Mesothelial cell of epicardium (in vitro differentiated cells): ENCODE measurements around the gene KIF20B. TPM values are rescaled to one million over a fixed set of nuclear protein-coding genes. Genes with fewer than 3 reads are reported as not detected.

Source experiments
- DNase-seq, 2 experiments: peaks; one replicate each; pipeline ENCODE4 v3.0.0; 2021; ENCODE audit warnings: low spot score in 2 of 2; ENCODE audit not compliant: unreplicated experiment in 2 of 2
- H3K27ac Mint-ChIP-seq: 2 replicates; pipeline ENCODE4 v1.8.0; 2021; ENCODE audit warnings: mixed read lengths
- H3K27me3 Mint-ChIP-seq: 2 replicates; pipeline ENCODE4 v1.8.0; 2021; ENCODE audit warnings: low read depth, mixed read lengths
- H3K36me3 Mint-ChIP-seq: 2 replicates; pipeline ENCODE4 v1.8.0; 2021; ENCODE audit warnings: mixed read lengths
- H3K4me1 Mint-ChIP-seq: 2 replicates; pipeline ENCODE4 v1.8.0; 2021; ENCODE audit warnings: mixed read lengths
- H3K4me3 Mint-ChIP-seq: 2 replicates; pipeline ENCODE4 v1.8.0; 2021; ENCODE audit warnings: mild to moderate bottlenecking, moderate library complexity, mixed read lengths
- H3K9me3 Mint-ChIP-seq: 2 replicates; pipeline ENCODE4 v1.8.0; 2021; ENCODE audit warnings: mixed read lengths
- CTCF ChIP-seq: fragments of 200-600 bp; sonication (generic); IDR thresholded peaks from one replicate; pipeline ENCODE4 v1.5.0; 2021; ENCODE audit warnings: antibody characterized with exemption; ENCODE audit not compliant: unreplicated experiment
- total RNA-seq: library from RNA; stranded (reverse); gene quantifications from 3 replicates; pipeline ENCODE4 v1.2.1, GENCODE V29; 2021

KIF20B gene
- 19.5 to 20.4 TPM (median 20.3 TPM) in 3 replicates for total RNA-seq

GRCh38 chr10:89701242-89702120 is at the start of gene KIF20B:
Gene KIF20B, plus strand, starts transcription at chr10:89701590. Its CDS starts 3,705 bp downstream, at chr10:89705295.
- TF ChIP-seq CTCF = peak; percentile 28
- H3K4me1 Mint-ChIP-seq = peaks cover 42% of the 10 kb centered on the region
- no peaks in the 10 kb centered on the region for H3K27me3 Mint-ChIP-seq
- H3K27ac Mint-ChIP-seq = peak within 1 kb of the TSS; percentile 97
- peak within 1 kb of the TSS; percentile 97 for H3K4me3 Mint-ChIP-seq
- peak; percentile 87 to 94 for DNase-seq
- no peaks in the 10 kb centered on the region for H3K36me3 Mint-ChIP-seq
- no peaks in the 10 kb centered on the region for H3K9me3 Mint-ChIP-seq

- no peaks in the 10 kb centered on the region for H3K27me3 Mint-ChIP-seq
Observed at GRCh38 chr10:89651916-89652573, 49.3 kb upstream of the KIF20B start.

GRCh38 chr10:89652806-89653370 is 48.5 kb upstream of the KIF20B start:
- TF ChIP-seq CTCF = no peak
- peaks cover 4% of the 10 kb centered on the region for H3K36me3 Mint-ChIP-seq
- H3K9me3 Mint-ChIP-seq = peaks cover 29% of the 10 kb centered on the region
- H3K27me3 Mint-ChIP-seq = no peaks in the 10 kb centered on the region
- no peak overlapping the region for H3K4me3 Mint-ChIP-seq
- peaks cover 12% of the 10 kb centered on the region for H3K4me1 Mint-ChIP-seq
- H3K27ac Mint-ChIP-seq = no peak overlapping the region
- DNase-seq = no peak

More at GRCh38 chr10:89651916-89652573, 49.3 kb upstream of the KIF20B start:
- H3K9me3 Mint-ChIP-seq = peaks cover 27% of the 10 kb centered on the region
- peaks cover 4% of the 10 kb centered on the region for H3K36me3 Mint-ChIP-seq
- H3K4me1 Mint-ChIP-seq = peaks cover 18% of the 10 kb centered on the region
- DNase-seq = no peak
- TF ChIP-seq CTCF = no peak
- H3K27ac Mint-ChIP-seq = peak overlapping the region; percentile 36
- no peak overlapping the region for H3K4me3 Mint-ChIP-seq

- Mint-ChIP-seq H3K27ac (no peak overlapping the region), H3K27me3 (no peaks in the 10 kb centered on the region), H3K4me1 (peaks cover 12% of the 10 kb centered on the region), H3K36me3 (peaks cover 4% of the 10 kb centered on the region), H3K9me3 (peaks cover 29% of the 10 kb centered on the region), H3K4me3 (no peak overlapping the region)
- no peak for DNase-seq
- TF ChIP-seq CTCF = no peak
Observed at GRCh38 chr10:89653410-89653869, 48.0 kb upstream of the KIF20B start.

- no peak for DNase-seq
- Mint-ChIP-seq H3K4me1 (peaks cover 12% of the 10 kb centered on the region), H3K4me3 (no peak overlapping the region), H3K27ac (no peak overlapping the region), H3K36me3 (peaks cover 4% of the 10 kb centered on the region), H3K9me3 (peaks cover 17% of the 10 kb centered on the region), H3K27me3 (no peaks in the 10 kb centered on the region)
- TF ChIP-seq CTCF = no peak
Observed at GRCh38 chr10:89655722-89656121, 45.7 kb upstream of the KIF20B start.
